ENCODE data around the gene PIK3R1.
"Not testable (repeated sequence)": the region's sequence is repeated elsewhere in the genome, so short reads cannot be mapped to it uniquely, and the experiment has no call there.

PIK3R1 gene

GRCh38 chr5:68194386-68194785 lies 21.2 kb upstream of the PIK3R1 start:
- DNase-seq: no peak

DNA sequence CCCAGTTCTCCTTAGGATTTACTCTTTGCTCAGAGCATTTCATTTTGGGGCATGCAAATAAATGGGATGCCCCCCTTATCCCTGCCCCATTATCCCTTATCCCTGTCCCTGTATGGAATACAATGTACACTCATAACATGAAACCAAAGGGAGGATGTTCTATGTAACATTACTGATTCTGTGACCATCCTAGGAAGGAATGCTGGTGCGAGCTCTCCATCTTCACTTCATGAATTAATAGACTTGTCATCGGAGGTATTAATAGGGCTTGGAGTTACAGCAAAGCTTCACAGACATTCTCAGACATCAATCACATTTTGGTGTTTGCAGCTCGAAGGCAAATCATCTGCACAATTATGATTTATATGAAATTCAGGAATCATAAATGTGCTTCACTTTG lies 20.4 kb upstream of the PIK3R1 start:
- no peak for DNase-seq

- DNase-seq: no peak
Measured at GRCh38 chr5:68196876-68197275, 18.7 kb upstream of the PIK3R1 start.

- no peak for DNase-seq
Measured at GRCh38 chr5:68200288-68200687, 15.3 kb upstream of the PIK3R1 start.

DNA sequence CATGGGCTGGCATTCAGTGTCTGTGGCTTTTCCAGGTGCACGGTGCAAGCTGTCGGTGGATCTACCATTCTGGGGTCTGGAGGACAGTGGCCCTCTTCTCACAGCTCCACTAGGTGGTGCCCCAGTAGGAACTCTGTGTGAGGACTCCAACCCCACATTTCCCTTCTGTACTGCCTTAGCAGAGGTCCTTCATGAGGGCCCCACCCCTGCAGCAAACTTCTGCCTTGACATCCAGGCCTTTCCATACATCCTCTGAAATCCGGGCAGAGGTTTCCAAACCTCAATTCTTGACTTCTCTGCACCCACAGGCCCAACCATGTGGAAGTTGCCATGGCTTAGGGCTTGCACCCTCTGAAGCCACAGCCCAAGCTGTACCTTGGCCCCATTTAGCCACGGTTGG lies 4.9 kb upstream of the PIK3R1 start:
- DNase-seq: not testable (repeated sequence)

- no peak for DNase-seq
Measured at GRCh38 chr5:68214482-68215207, 911 bp upstream of the PIK3R1 start.

DNA sequence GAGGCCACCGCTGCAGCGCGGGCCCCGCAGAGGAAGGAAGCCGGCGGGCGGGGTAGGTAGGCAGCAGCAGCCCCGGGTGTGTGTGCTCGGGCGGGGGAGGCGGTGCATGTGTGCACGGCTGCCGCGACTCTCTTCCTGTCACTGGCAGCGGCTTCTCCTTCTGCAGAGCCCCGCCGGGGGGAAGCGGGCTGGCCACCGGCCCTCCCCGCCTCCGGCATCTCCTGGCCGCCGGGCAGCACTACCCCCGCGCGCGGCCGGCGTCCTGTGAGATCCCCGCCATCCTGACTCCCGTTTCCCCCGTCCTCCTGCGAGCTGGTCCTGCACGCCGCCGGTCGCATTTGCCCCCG lies 315 bp downstream of the PIK3R1 start:
- DNase-seq: no peak

DNA sequence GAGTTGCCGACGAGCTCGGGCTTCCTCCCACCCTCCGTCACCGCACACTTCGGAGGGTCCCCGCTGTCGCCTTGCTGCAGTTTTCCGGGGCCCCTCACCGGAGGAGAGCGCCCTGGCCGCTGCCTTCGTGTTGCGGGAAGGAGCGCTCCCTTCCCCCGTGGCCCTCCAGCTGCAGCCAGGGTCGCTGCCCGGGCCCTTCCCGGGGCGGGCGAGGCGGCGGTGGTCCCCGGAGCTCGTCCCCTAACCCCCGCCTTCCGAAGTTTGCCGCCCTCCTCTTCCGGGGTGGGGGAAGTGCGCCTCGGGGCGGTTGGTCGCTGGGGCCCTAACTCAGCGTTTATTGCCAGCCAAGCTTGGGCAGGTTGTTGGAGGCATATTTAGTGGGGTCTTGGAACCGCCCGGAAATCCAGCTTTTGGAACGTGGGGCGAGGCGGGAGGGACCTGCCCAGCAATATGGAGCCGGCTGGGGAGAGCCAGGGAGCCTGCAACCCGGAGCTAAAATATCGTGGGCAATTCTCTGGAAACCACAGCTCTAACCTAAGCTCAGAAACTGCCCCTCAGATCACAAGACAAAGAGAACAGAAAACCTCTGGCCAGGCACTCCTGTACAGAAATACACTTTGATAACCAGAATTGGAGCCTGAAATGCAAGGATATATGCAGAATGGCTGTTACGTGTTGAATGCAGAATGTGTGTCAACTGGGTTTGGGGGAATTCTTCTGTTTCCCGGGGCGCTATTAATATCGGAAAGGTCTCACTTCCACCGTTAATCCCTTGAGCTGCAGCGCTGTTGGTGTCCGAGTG lies 890 bp downstream of the PIK3R1 start:
- peak; percentile 53 for DNase-seq

DNA sequence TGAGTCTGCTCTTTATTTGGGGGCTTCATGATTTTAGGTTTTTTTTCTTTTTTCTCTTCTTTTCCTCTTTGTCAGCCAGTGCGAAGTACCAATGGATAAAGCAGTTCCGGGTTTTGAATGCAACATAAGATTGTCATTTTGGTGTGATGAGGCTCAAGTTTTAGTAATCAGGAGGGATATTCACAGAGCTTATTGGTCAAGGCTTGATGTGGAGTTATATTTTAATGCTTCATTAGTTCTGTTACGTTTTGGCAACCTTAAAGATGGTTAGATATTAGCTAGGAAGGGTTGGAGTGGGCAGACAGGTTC lies 1.4 kb downstream of the PIK3R1 start:
- DNase-seq: no peak

DNA sequence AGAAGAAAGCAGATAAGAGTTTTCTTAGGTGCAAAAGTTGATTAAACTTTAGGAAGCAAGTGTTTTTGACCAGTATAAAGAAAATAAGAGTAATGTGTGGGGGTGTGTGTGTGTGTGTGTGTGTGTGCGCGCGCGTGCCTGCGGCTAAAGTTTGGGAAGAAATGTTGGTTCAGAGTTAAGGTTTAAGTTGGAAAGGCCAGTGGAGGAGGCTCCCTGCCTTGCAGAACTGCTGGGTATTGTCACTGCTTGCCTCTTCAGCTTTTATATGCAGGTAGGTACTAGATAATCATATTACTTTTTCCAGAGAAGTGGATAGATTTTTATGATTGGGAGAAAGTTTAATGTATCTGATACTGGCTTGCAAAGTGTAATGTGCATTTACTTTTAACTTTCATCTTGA lies 2.0 kb downstream of the PIK3R1 start:
- DNase-seq: no peak

DNA sequence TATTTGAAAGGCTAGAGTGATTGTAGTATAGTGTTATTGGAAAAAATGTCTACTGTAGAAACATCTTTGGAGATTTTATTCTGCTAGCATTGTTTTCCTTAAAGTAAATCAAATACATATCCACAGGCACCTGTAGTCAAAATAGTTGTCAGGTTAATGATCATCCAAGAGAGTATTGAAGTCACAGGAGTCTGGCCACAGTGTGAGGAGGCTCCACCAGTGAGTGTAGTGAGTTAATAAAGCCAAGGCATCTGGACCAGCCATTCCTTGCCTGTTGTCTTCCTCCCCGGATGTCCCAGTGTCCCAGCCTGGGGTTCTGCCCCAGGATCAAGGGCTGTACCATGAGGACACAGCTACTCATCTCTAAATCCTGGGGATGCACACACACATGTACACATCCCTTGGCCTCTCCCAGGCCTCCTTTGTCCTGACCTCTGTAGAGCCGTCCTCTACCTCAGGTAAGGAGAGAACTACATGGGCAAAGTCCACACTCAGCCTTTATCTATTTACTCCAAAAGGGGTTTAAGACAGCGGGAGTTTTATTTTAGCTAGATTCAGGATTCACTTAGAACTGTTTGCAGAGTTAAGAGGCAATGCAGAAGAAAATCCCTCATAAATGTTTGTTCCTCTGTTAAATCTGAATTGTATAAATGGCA lies 3.7 kb downstream of the PIK3R1 start:
- no peak for DNase-seq

DNA sequence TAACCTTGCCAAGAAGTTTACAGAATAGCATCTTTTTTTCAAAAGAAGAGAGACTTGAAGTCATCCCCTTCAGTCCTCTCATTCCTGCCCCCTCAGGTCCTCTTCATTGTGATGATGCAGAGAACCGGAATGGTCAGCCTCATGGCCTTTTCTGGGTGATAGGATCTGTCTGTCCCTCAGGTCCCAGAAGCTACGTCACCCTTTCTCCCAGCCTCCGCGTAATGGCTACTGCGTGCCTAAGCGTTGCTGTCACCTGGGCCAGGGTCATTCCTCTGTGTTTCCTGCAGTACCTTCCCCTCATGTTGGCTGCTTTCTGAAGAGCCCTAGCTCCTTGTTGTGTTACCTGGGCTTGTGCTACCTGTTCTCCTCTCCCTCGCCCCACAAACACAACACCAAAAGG lies 4.7 kb downstream of the PIK3R1 start:
- no peak for DNase-seq

GRCh38 chr5:68220914-68221313 lies 5.4 kb downstream of the PIK3R1 start:
- no peak for DNase-seq

DNA sequence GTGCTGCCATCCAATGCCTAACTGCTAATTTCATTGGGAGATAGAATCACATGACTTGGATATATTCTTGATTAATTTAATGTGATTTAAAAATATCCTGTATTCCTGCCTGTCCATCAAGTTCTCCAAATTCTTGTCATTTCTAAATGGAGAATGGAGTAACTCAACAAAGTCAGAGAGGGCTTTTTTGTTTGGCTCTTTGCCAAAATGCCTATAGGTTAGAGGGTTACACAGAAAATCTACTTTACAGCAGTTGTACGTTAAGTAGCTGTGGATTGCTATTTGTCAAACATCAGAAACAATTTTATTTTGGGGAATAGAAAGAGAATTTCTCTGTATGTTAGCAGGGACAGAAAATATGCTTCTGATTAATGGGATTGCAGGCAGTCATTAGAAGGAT lies 5.9 kb downstream of the PIK3R1 start:
- no peak for DNase-seq

GRCh38 chr5:68222310-68222709 lies 6.8 kb downstream of the PIK3R1 start:
- DNase-seq: no peak

DNA sequence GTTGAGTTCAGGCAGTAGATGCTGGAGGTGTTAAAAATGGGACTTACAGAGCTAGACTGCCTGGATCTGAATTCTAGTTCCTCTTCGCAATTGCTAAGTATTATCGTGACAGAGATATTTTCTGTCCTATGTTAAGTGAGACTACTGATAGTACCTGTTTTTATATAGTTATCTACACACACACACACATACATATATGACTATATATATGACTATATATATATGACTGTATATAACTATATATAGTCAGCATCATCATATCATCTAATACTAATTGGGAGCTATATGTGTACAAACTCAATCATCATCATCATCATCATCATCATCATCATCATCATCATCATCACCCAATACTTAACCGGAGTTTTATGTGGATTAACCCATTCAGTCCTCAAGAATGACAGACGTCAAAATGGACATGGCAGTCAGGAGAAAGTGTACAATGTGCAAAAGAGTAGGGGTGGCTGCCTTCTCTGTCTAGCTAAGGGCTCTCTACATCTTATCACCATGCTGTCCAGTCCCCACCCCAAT lies 7.3 kb downstream of the PIK3R1 start:
- DNase-seq: no peak

GRCh38 chr5:68223904-68224303 lies 8.3 kb downstream of the PIK3R1 start:
- no peak for DNase-seq

DNA sequence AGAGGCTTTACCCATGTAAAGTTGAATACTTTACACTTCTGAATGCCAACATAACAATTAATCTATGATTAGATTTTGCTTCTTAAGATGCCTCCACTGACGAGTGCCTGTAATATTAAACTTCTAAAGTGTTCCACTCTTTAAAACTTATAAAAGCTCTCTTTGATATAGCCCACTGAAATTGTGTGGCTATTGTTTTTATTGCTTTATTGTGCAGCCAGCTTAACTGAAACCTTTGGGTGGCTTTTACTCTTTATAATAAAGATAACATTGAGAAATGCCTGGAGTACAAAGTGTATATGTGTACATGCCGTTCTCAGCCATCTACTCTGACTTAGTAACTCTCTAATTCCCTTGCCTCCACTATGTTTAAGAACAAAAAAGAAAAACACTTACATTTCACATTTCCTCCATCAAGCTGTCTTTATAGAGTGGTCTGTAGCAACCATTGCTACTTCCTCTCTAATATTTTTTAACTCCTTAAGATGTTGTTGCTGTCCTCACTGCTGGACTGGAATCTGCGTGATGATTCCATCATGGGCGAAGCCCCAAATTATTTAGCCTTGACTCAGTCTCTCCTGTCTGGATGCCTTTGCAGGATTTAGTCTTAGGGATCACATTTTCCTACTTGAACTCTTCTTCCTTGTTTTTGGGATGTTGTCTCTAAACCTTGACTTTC lies 9.1 kb downstream of the PIK3R1 start:
- no peak for DNase-seq

DNA sequence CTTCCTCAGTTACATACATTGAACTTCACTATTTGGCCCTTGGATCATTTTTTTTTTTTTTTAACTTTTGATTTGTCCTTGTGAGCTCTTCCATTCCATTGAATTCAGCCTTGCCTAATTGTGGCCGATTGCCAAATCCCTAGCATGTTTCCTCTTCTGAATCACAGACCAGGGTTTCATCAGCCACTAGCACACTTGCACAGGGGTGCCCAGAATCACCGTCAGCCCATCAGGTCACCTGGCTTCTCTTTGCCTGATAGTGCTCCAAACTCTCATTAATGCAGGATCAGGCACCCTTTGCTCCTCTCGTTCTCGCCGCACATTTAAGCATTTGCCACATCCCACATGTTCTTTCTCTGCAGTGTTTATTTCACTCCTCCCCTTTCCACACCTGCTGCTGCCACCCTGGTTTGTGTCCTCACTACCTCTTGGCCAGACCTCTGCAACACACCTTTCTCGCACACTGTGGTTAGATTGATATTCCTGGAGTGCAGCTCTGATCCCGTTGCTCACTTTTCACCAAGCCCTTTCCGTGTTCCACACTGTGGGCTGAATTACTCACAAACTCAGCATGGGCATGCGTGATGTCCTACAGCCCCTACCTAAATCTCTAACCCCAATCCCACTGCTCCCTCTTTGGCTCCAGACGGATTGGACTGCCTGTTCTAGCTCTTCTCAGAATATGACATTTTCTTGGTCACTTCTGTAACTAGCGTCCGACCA lies 9.8 kb downstream of the PIK3R1 start:
- no peak for DNase-seq

DNA sequence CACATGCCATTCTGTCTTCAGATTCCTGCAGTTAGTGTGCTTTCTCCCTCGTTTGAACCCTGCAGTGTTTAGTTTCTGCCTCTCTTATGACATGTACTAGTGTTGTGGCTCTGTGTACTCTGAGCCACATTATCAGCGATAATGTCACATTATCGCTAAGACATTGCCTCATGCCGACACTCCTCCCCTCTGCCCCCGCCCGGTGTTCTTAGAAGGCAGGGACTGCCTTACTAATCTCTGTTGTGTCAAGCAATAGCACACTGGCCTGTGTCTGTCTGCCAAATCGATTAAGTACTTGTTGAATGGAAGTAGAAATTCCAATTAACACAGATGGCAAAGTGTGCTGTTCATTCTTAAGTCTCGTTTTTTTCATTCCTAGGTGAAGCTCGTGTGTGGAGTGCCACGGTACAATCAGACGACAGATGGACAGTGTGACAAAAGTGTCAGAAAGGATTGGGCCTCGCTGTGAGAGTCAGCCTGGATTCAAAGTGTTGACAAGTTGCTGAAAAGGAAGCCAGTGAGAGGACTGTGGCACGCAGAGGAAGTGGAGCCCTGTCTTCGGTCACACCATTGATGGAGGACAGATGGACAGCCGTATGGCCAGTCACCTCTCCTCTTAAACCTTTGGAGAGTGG lies 10.5 kb downstream of the PIK3R1 start:
- DNase-seq: no peak

- no peak for DNase-seq
Measured at GRCh38 chr5:68226546-68227073, 11.1 kb downstream of the PIK3R1 start.
